Fibroblast of mammary gland (primary cell): ENCODE results near the gene NR2F6.
"Not testable (repeated sequence)": the region's sequence is repeated elsewhere in the genome, so short reads cannot be mapped to it uniquely, and the experiment has no call there.

ENCODE experiments used
- DNase-seq: peaks from one replicate; pipeline ENCODE4 v3.0.0-alpha.2; 2010; ENCODE audit warnings: low read depth
- H3K4me3 ChIP-seq: 2 replicates; pipeline ENCODE4 v1.5.1; 2011; ENCODE audit warnings: low read depth, mild to moderate bottlenecking, low read length, moderate library complexity; ENCODE audit not compliant: control insufficient read depth
- CTCF ChIP-seq: conservative IDR thresholded peaks from 2 replicates; pipeline ENCODE4 v1.5.1; 2011; ENCODE audit warnings: low read depth, low read length, inconsistent platforms; ENCODE audit not compliant: control insufficient read depth, insufficient read depth

Gene NR2F6

DNA sequence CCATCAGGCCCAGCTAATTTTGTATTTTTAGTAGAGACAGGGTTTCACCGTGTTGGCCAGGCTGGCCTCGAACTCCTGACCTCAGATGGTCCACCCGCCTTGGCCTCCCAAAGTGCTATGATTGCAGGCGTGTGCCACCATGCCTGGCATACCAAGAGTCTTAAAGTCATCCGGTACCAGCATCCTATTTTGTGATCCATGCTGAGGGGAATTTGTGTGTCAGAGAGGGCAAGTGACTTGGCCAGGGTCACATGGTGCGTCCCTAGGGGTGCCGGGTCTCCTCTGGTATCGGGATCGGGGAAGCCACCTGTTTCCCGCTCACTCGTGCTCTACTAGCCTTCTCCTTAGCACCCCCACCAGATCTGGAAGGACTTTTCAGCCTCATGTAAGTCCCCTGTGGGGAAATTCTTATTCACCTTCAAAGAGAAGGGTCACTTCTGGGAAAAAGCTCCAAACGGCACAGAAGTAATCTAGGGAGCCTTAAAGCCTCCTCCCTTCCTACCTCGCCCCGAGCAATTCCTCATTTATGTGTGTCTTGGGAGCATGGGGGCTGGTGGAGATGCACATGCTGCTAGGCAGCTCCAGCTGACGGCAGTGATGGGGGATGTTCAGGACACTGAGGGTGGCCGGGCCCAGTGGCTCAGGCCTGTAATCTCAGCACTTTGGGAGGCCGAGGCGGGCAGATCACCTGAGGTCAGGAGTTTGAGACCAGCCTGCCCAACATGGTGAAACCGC lies 29.9 kb upstream of the NR2F6 start:
- no peak for DNase-seq
- H3K4me3 ChIP-seq: no peak overlapping the region
- no peak for TF ChIP-seq CTCF

- not testable (repeated sequence) for H3K4me3 ChIP-seq, DNase-seq
Measured at GRCh38 chr19:17274892-17275291, 29.2 kb upstream of the NR2F6 start.

DNA sequence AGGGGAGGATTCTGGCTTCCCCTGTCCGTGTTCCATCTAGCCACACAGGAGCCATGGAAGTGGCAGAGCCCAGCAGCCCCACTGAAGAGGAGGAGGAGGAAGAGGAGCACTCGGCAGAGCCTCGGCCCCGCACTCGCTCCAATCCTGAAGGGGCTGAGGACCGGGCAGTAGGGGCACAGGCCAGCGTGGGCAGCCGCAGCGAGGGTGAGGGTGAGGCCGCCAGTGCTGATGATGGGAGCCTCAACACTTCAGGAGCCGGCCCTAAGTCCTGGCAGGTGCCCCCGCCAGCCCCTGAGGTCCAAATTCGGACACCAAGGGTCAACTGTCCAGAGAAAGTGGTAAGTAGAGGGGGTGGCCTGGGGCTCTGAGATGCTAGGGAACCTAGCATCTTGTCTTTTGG lies 23.0 kb upstream of the NR2F6 start:
- H3K4me3 ChIP-seq: no peak overlapping the region
- TF ChIP-seq CTCF: no peak
- DNase-seq: no peak

GRCh38 chr19:17266975-17267788 lies 21.5 kb upstream of the NR2F6 start, which contains the start of gene BABAM1:
Gene BABAM1, plus strand, starts transcription at chr19:17267443. Its CDS starts 1,364 bp downstream, at chr19:17268807.
- TF ChIP-seq CTCF: no peak
- H3K4me3 ChIP-seq: peak within 1 kb of the TSS; percentile 98
- DNase-seq: peak; percentile 100

GRCh38 chr19:17266589-17266974 lies 20.9 kb upstream of the NR2F6 start:
- TF ChIP-seq CTCF: no peak
- H3K4me3 ChIP-seq: no peak overlapping the region
- DNase-seq: no peak

GRCh38 chr19:17266026-17266425 lies 20.3 kb upstream of the NR2F6 start:
- TF ChIP-seq CTCF: no peak
- DNase-seq: no peak
- no peak overlapping the region for H3K4me3 ChIP-seq

GRCh38 chr19:17264641-17264979 lies 18.9 kb upstream of the NR2F6 start, which contains the start of gene USHBP1:
Gene USHBP1, minus strand, starts transcription at chr19:17264745. Its CDS starts 446 bp downstream, at chr19:17264299.
- H3K4me3 ChIP-seq: no peak within 1 kb of the TSS
- DNase-seq: no peak
- no peak for TF ChIP-seq CTCF
